Trophoblast cell (in vitro differentiated cells and primary cell): Measurements from ENCODE around the gene NXPH2.

ENCODE experiments used
- DNase-seq, 2 donors: peaks; one replicate each; pipeline ENCODE4 v3.0.0-alpha.2; 2016
- H2AFZ ChIP-seq: 2 replicates; pipeline ENCODE4 v1.6.1; 2013; ENCODE audit warnings: low read length, moderate library complexity, mild to moderate bottlenecking; ENCODE audit not compliant: insufficient read depth, poor library complexity
- H2AK5ac ChIP-seq: 2 replicates; pipeline ENCODE4 v1.6.1; 2013; ENCODE audit warnings: mild to moderate bottlenecking, low read length
- H2BK120ac ChIP-seq: 2 replicates; pipeline ENCODE4 v1.6.1; 2013; ENCODE audit warnings: low read length, mild to moderate bottlenecking, moderate library complexity; ENCODE audit not compliant: insufficient read depth, poor library complexity
- H2BK12ac ChIP-seq: 2 replicates; pipeline ENCODE4 v1.6.1; 2013; ENCODE audit warnings: mild to moderate bottlenecking, low read length, moderate library complexity
- H2BK5ac ChIP-seq: 2 replicates; pipeline ENCODE4 v1.6.1; 2013; ENCODE audit warnings: low read length, low read depth, moderate library complexity, mild to moderate bottlenecking; ENCODE audit not compliant: poor library complexity
- H3K14ac ChIP-seq: 2 replicates; pipeline ENCODE4 v1.6.1; 2013; ENCODE audit warnings: mild to moderate bottlenecking, low read length
- H3K18ac ChIP-seq: 2 replicates; pipeline ENCODE4 v1.6.1; 2013; ENCODE audit warnings: mild to moderate bottlenecking, low read length
- H3K23ac ChIP-seq: 2 replicates; pipeline ENCODE4 v1.6.1; 2013; ENCODE audit warnings: low read length
- H3K27ac ChIP-seq: 2 replicates; pipeline ENCODE4 v1.5.1; 2013; ENCODE audit warnings: low read depth, mild to moderate bottlenecking, inconsistent platforms, low read length, moderate library complexity
- H3K27me3 ChIP-seq: 2 replicates; pipeline ENCODE4 v1.6.1; 2013; ENCODE audit warnings: inconsistent platforms, mild to moderate bottlenecking, low read length, moderate library complexity; ENCODE audit not compliant: insufficient read depth
- H3K36me3 ChIP-seq, 2 experiments: 1 replicate in 1 of 2; 2 replicates in 1 of 2; pipeline ENCODE4 v1.6.1; 2013; ENCODE audit warnings: low read length in 2 of 2, mild to moderate bottlenecking in 2 of 2, moderate library complexity in 1 of 2; ENCODE audit not compliant: insufficient read depth in 2 of 2, control insufficient read depth in 1 of 2
- H3K4ac ChIP-seq: 2 replicates; pipeline ENCODE4 v1.6.1; 2013; ENCODE audit warnings: low read depth, mild to moderate bottlenecking, low read length, moderate library complexity
- H3K4me1 ChIP-seq, 2 experiments: 1 replicate in 1 of 2; 2 replicates in 1 of 2; pipeline ENCODE4 v1.6.1; 2013; ENCODE audit warnings: low read length in 2 of 2, mild to moderate bottlenecking in 2 of 2, moderate library complexity in 1 of 2; ENCODE audit not compliant: insufficient read depth in 2 of 2, control insufficient read depth in 1 of 2
- H3K4me2 ChIP-seq: 2 replicates; pipeline ENCODE4 v1.6.1; 2013; ENCODE audit warnings: inconsistent platforms, mild to moderate bottlenecking, low read length, moderate library complexity
- H3K4me3 ChIP-seq: 2 replicates; pipeline ENCODE4 v1.5.1; 2013; ENCODE audit warnings: mild to moderate bottlenecking, low read depth, low read length, inconsistent platforms
- H3K79me1 ChIP-seq: one replicate; pipeline ENCODE4 v1.6.1; 2013; ENCODE audit warnings: low read length
- H3K79me2 ChIP-seq: 2 replicates; pipeline ENCODE4 v1.6.1; 2013; ENCODE audit warnings: low read length, mild to moderate bottlenecking; ENCODE audit not compliant: control insufficient read depth, insufficient read depth, poor library complexity
- H3K9ac ChIP-seq: 2 replicates; pipeline ENCODE4 v1.6.1; 2013; ENCODE audit warnings: mild to moderate bottlenecking, low read length
- H3K9me3 ChIP-seq: 2 replicates; pipeline ENCODE4 v1.6.1; 2013; ENCODE audit warnings: low read depth, mild to moderate bottlenecking, control low read depth, inconsistent platforms, low read length; ENCODE audit not compliant: insufficient read depth
- H4K12ac ChIP-seq: 2 replicates; pipeline ENCODE4 v1.6.1; 2013; ENCODE audit warnings: low read depth, mild to moderate bottlenecking, low read length, moderate library complexity
- H4K8ac ChIP-seq: 2 replicates; pipeline ENCODE4 v1.6.1; 2013; ENCODE audit warnings: low read depth, mild to moderate bottlenecking, low read length, moderate library complexity
- H4K91ac ChIP-seq: one replicate; pipeline ENCODE4 v1.6.1; 2013; ENCODE audit warnings: low read depth, mild to moderate bottlenecking, low read length, moderate library complexity
- WGBS: extraction: QIAGEN DNeasy Blood & Tissue Kit; methylation state at CpG from one replicate; pipeline ENCODE4 v1.1.7; 2013; ENCODE audit warnings: missing lambda C conversion rate; ENCODE audit not compliant: insufficient read length, insufficient coverage; ENCODE audit errors: extremely low coverage; 5-methylcytosine and 5-hydroxymethylcytosine counted together

Gene NXPH2

GRCh38 chr2:138819964-138820363 lies 39.8 kb upstream of the NXPH2 start:
- no peak overlapping the region for H3K14ac ChIP-seq
- no peak for DNase-seq
- no peak overlapping the region for H4K91ac ChIP-seq
- no peak overlapping the region for H3K4ac ChIP-seq
- H3K23ac ChIP-seq = no peak overlapping the region
- H3K79me2 ChIP-seq = no peaks in the 10 kb centered on the region
- no peak overlapping the region for H2BK5ac ChIP-seq
- no peak overlapping the region for H2AK5ac ChIP-seq
- no peak overlapping the region for H4K12ac ChIP-seq
- H3K4me3 ChIP-seq = no peak overlapping the region
- no peak overlapping the region for H3K18ac ChIP-seq
- no peaks in the 10 kb centered on the region for H3K79me1 ChIP-seq
- H4K8ac ChIP-seq = no peak overlapping the region
- H3K4me2 ChIP-seq = no peak overlapping the region
- no peak overlapping the region for H2AFZ ChIP-seq
- no peak overlapping the region for H2BK12ac ChIP-seq
- H3K36me3 ChIP-seq = no peaks in the 10 kb centered on the region
- no peak overlapping the region for H3K27ac ChIP-seq
- no peak overlapping the region for H2BK120ac ChIP-seq
- H3K27me3 ChIP-seq = no peaks in the 10 kb centered on the region
- no peaks in the 10 kb centered on the region for H3K9me3 ChIP-seq
- no CpG with 5 or more reads among the region's 3 CpGs for WGBS
- H3K4me1 ChIP-seq = peaks cover 2 to 3% of the 10 kb centered on the region in 2 experiments
- H3K9ac ChIP-seq = no peak overlapping the region

- Histone ChIP-seq H3K18ac (no peak overlapping the region), H3K79me2 (no peaks in the 10 kb centered on the region), H2BK5ac (no peak overlapping the region), H3K14ac (no peak overlapping the region), H3K27ac (peak overlapping the region; percentile 14), H3K9ac (no peak overlapping the region), H4K91ac (no peak overlapping the region), H2BK12ac (no peak overlapping the region), H4K8ac (no peak overlapping the region), H3K79me1 (no peaks in the 10 kb centered on the region), H3K4me3 (no peak overlapping the region), H3K4ac (no peak overlapping the region), H2AK5ac (no peak overlapping the region), H4K12ac (no peak overlapping the region), H2AFZ (no peak overlapping the region), H3K4me1 (peaks cover 2 to 3% of the 10 kb centered on the region in 2 experiments), H3K27me3 (no peaks in the 10 kb centered on the region), H3K9me3 (no peaks in the 10 kb centered on the region), H2BK120ac (no peak overlapping the region), H3K4me2 (no peak overlapping the region), H3K36me3 (no peaks in the 10 kb centered on the region), H3K23ac (no peak overlapping the region)
- DNase-seq = no peak
- WGBS = no CpG with 5 or more reads among the region's 1 CpG
These were observed 38.4 kb upstream of the NXPH2 start for GRCh38 chr2:138818556-138818955.

- no peak overlapping the region for H3K4me2 ChIP-seq
- H4K12ac ChIP-seq = no peak overlapping the region
- no peak overlapping the region for H2BK120ac ChIP-seq
- WGBS = no CpG with 5 or more reads among the region's 4 CpGs
- H3K36me3 ChIP-seq = no peaks in the 10 kb centered on the region
- H2BK5ac ChIP-seq = no peak overlapping the region
- no peak overlapping the region for H4K8ac ChIP-seq
- H3K27ac ChIP-seq = no peak overlapping the region
- H4K91ac ChIP-seq = no peak overlapping the region
- H3K9me3 ChIP-seq = no peaks in the 10 kb centered on the region
- H3K14ac ChIP-seq = no peak overlapping the region
- no peak overlapping the region for H2BK12ac ChIP-seq
- H2AK5ac ChIP-seq = no peak overlapping the region
- no peak overlapping the region for H3K18ac ChIP-seq
- H3K4ac ChIP-seq = no peak overlapping the region
- DNase-seq = peak in 1 of 2 donors; percentile 32
- no peak overlapping the region for H2AFZ ChIP-seq
- no peak overlapping the region for H3K4me3 ChIP-seq
- H3K23ac ChIP-seq = no peak overlapping the region
- no peaks in the 10 kb centered on the region for H3K79me2 ChIP-seq
- H3K79me1 ChIP-seq = no peaks in the 10 kb centered on the region
- H3K4me1 ChIP-seq = peaks cover 2 to 3% of the 10 kb centered on the region in 2 experiments
- no peaks in the 10 kb centered on the region for H3K27me3 ChIP-seq
- H3K9ac ChIP-seq = no peak overlapping the region
These were observed 34.1 kb upstream of the NXPH2 start for GRCh38 chr2:138814123-138814898.

- no CpG with 5 or more reads among the region's 3 CpGs for WGBS
- H4K91ac ChIP-seq = no peak overlapping the region
- no peak for DNase-seq
- H2AK5ac ChIP-seq = no peak overlapping the region
- H2BK5ac ChIP-seq = no peak overlapping the region
- no peak overlapping the region for H3K4me2 ChIP-seq
- no peaks in the 10 kb centered on the region for H3K79me1 ChIP-seq
- no peak overlapping the region for H3K4me3 ChIP-seq
- no peak overlapping the region for H4K12ac ChIP-seq
- H3K4me1 ChIP-seq = no peaks in the 10 kb centered on the region
- no peaks in the 10 kb centered on the region for H3K36me3 ChIP-seq
- no peaks in the 10 kb centered on the region for H3K9me3 ChIP-seq
- no peak overlapping the region for H3K27ac ChIP-seq
- no peak overlapping the region for H3K9ac ChIP-seq
- no peak overlapping the region for H4K8ac ChIP-seq
- H2BK12ac ChIP-seq = no peak overlapping the region
- no peak overlapping the region for H3K18ac ChIP-seq
- no peak overlapping the region for H3K23ac ChIP-seq
- H3K79me2 ChIP-seq = no peaks in the 10 kb centered on the region
- no peaks in the 10 kb centered on the region for H3K27me3 ChIP-seq
- H3K14ac ChIP-seq = no peak overlapping the region
- no peak overlapping the region for H2AFZ ChIP-seq
- no peak overlapping the region for H3K4ac ChIP-seq
- H2BK120ac ChIP-seq = no peak overlapping the region
These were observed 31.2 kb upstream of the NXPH2 start for GRCh38 chr2:138811431-138811830.
